ENCODE data around the gene FRS3. TPM values are rescaled to one million over a fixed set of nuclear protein-coding genes. Genes with fewer than 3 reads are reported as not detected.

The FRS3 gene, protein sequence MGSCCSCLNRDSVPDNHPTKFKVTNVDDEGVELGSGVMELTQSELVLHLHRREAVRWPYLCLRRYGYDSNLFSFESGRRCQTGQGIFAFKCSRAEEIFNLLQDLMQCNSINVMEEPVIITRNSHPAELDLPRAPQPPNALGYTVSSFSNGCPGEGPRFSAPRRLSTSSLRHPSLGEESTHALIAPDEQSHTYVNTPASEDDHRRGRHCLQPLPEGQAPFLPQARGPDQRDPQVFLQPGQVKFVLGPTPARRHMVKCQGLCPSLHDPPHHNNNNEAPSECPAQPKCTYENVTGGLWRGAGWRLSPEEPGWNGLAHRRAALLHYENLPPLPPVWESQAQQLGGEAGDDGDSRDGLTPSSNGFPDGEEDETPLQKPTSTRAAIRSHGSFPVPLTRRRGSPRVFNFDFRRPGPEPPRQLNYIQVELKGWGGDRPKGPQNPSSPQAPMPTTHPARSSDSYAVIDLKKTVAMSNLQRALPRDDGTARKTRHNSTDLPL
- 4.8 and 9.5 TPM in 2 replicates for total RNA-seq (2014; rRNA removed; shearing (Covaris generic); ENCODE audit: low replicate concordance)

DNA sequence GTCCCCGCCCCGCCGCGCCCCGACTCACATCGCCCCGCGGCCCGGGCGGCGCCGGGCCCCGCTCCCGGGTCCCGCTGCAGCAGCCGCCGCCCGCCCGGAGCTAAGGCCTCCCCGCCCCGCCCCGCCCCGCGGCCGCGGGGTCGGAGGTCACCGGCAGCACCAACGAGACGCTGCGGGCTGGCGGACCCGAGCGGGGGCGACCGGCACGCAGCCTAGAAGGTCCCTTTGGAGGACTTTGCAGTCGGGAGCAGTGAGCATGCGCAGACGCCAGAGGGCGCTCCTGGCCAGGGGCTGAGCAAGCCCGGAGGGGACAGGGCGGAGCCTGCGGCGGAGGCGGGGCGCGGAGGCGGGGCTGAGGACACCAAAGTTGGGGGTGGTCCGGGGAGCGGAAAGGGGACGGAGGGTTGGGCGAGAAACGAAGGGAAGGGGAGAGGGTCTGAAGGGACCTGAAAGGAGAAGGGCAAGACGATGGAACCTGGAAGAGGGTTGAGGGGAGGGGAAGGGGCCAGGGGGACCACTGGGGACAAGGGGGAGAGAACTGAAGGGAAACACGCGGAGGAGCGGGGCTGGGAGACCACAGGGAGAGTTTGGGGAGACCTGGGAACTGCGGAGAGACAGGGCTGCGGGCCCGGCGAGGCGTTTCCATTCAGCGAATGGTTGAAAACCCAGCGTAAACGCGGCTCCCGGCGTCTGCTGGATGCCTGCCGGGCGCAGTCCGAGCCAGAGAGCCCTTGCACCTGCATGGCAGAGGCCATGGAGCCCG is at the start of gene FRS3:
Gene FRS3 (minus strand): TSS at position 113 of the 763 bp plus-strand sequence. CDS start 2,913 bp downstream, outside the sequence.
- H3K9me3 ChIP-seq (ENCODE audit: low read length) = no peaks in the 10 kb centered on the region
- no peak within 1 kb of the TSS for H3K27ac ChIP-seq (ENCODE audit: low read length)
- peaks cover 36% of the 10 kb centered on the region for H3K4me1 ChIP-seq (ENCODE audit: low read length)
- peak within 1 kb of the TSS; percentile 94 for H3K9ac ChIP-seq (ENCODE audit: low read length)
- peak within 1 kb of the TSS; percentile 93 for H3K4me3 ChIP-seq (ENCODE audit: low read length)
- H3K9me2 ChIP-seq (replicated peaks; ENCODE audit: insufficient read depth, low read length) = no peaks in the 10 kb centered on the region
- H4K20me1 ChIP-seq (ENCODE audit: insufficient read depth, low read depth, low read length) = peaks cover 3% of the 10 kb centered on the region; the same call in 1 of the 2 replicates
- peaks cover 10% of the 10 kb centered on the region for H3K79me2 ChIP-seq (ENCODE audit: low read length)
- no peaks in the 10 kb centered on the region for H3K27me3 ChIP-seq (ENCODE audit: low read length)
- peak; percentile 99 for DNase-seq
- peak within 1 kb of the TSS; percentile 96 for H3K4me2 ChIP-seq (ENCODE audit: low read depth, low read length, poor library complexity, severe bottlenecking)
- H2AFZ ChIP-seq (ENCODE audit: low read length) = peak within 1 kb of the TSS; percentile 83
- H3K36me3 ChIP-seq (ENCODE audit: insufficient read depth, low read length) = no peaks in the 10 kb centered on the region

DNA sequence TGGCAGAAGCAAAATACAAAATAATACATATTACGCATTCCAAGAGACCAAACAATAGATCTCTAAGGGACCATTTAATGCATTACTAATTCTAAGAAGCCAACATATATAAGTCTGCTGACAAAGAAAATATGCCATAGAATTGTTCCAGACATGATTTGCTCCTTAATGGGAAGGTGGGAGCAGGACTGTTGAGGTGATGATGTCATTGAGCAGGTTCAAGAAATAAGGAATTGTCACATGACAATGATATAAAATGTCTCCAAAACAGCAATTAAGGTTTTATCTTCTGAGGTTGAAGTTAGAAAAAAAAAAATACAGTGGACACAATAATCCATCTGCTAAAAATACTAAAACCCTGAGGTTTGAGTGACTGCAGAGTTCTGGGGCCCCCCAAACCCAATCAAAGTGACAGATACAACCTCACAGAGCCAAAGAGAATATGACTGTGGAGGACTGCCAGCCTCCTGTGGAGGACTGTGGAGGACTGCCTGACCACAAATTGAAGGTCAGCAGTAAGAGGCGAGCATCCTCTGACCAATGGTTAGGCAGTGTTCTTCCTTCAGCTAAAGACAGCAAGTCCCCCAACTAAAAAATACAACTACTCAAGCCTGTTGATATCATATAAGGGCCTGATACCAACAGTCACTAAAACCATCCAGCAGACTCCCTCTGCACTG is 46.8 kb upstream of the FRS3 start:
- H3K4me2 ChIP-seq (ENCODE audit: low read depth, low read length, poor library complexity, severe bottlenecking) = no peak overlapping the region
- no peaks in the 10 kb centered on the region for H3K27me3 ChIP-seq (ENCODE audit: low read length)
- H3K79me2 ChIP-seq (ENCODE audit: low read length) = peaks cover 4% of the 10 kb centered on the region; the same call in 1 of the 2 replicates
- H4K20me1 ChIP-seq (ENCODE audit: insufficient read depth, low read depth, low read length) = no peaks in the 10 kb centered on the region
- no peaks in the 10 kb centered on the region for H3K9me2 ChIP-seq (replicated peaks; ENCODE audit: insufficient read depth, low read length)
- H3K9me3 ChIP-seq (ENCODE audit: low read length) = no peaks in the 10 kb centered on the region
- H3K4me1 ChIP-seq (ENCODE audit: low read length) = no peaks in the 10 kb centered on the region
- H3K9ac ChIP-seq (ENCODE audit: low read length) = no peak overlapping the region
- H2AFZ ChIP-seq (ENCODE audit: low read length) = no peak overlapping the region
- no peak for DNase-seq
- H3K27ac ChIP-seq (ENCODE audit: low read length) = no peak overlapping the region
- no peak overlapping the region for H3K4me3 ChIP-seq (ENCODE audit: low read length)
- H3K36me3 ChIP-seq (ENCODE audit: insufficient read depth, low read length) = no peaks in the 10 kb centered on the region

DNA sequence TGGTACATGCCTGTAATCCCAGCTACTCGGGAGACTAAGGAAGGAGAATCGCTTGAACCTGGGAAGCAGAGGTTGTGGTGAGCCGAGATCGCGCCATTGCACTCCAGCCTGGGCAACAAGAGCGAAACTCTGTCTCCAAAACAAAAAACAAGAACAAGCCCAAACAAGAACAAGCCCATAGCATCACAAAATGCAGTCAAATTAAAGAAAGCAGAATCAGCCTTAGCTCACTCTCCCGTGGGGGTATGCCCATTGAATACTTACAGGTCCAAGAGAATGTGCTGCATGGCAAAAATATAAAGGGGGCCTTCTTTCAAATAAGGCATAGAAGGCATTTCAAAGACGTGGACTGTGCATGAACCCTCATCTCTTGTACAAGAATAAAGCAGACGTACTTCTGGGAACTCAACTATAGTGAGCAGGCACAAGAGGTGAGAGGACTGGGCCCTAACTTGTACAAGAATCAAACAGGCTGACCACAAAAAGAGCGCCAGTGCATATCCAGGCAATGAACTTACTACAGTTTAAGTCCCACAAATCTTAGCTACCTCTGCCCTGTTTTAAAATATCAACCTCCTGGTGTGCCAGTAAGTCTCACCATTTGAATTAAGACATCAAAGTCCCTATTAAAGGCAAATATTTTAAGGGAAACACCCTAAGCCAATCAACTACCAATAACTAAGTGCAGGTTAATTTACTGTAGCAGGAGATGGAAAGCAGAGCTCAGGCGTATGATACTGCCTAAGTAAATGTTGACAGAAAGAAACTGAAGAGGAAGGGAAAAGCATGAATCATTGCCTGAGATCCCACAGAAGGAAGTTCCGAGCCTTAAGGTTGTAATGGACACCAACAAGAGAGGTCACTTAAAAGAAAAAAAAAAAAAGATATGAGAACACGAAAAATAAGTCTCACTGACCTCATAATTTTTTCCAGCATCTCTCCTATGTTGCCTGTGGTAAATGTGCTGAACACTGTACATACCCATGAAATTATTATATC is 45.2 kb upstream of the FRS3 start:
- Histone ChIP-seq H3K9me2 (replicated peaks; ENCODE audit: insufficient read depth, low read length) (no peaks in the 10 kb centered on the region), H3K79me2 (ENCODE audit: low read length) (peaks cover 4% of the 10 kb centered on the region; the same call in 1 of the 2 replicates), H3K27me3 (ENCODE audit: low read length) (no peaks in the 10 kb centered on the region), H3K27ac (ENCODE audit: low read length) (no peak overlapping the region), H3K9ac (ENCODE audit: low read length) (no peak overlapping the region), H3K4me3 (ENCODE audit: low read length) (no peak overlapping the region), H3K9me3 (ENCODE audit: low read length) (no peaks in the 10 kb centered on the region), H3K4me2 (ENCODE audit: low read depth, low read length, poor library complexity, severe bottlenecking) (no peak overlapping the region), H2AFZ (ENCODE audit: low read length) (no peak overlapping the region), H3K4me1 (ENCODE audit: low read length) (no peaks in the 10 kb centered on the region), H3K36me3 (ENCODE audit: insufficient read depth, low read length) (no peaks in the 10 kb centered on the region), H4K20me1 (ENCODE audit: insufficient read depth, low read depth, low read length) (no peaks in the 10 kb centered on the region)
- no peak for DNase-seq

DNA sequence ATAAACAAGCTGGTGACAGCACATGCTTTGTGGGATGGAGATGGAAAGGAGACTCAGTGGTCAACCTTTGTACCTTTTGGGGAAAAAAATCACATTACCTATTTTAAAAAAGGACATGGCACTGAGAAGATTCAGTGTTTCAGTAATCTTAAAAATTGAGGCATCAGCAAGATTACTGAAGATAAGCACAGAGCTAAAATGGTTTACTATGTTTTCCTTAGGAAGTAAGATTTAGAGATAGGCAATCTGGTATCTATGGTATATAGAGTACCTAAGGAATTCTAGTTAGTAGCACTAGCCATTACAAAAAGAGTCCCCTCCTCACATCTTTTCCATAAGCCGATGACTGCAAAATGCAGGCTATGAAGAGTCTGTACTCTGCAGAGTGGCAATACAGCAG is 43.5 kb upstream of the FRS3 start:
- Histone ChIP-seq H3K9me2 (replicated peaks; ENCODE audit: insufficient read depth, low read length) (no peaks in the 10 kb centered on the region), H3K4me3 (ENCODE audit: low read length) (no peak overlapping the region), H3K27ac (ENCODE audit: low read length) (no peak overlapping the region), H3K4me1 (ENCODE audit: low read length) (peaks cover 13% of the 10 kb centered on the region), H3K27me3 (ENCODE audit: low read length) (no peaks in the 10 kb centered on the region), H3K4me2 (ENCODE audit: low read depth, low read length, poor library complexity, severe bottlenecking) (no peak overlapping the region), H3K36me3 (ENCODE audit: insufficient read depth, low read length) (no peaks in the 10 kb centered on the region), H4K20me1 (ENCODE audit: insufficient read depth, low read depth, low read length) (no peaks in the 10 kb centered on the region), H3K9ac (ENCODE audit: low read length) (no peak overlapping the region), H3K79me2 (ENCODE audit: low read length) (0 out of 2 replicates have a peak, but pooled peaks cover 5% of the 10 kb centered on the region), H3K9me3 (ENCODE audit: low read length) (no peaks in the 10 kb centered on the region), H2AFZ (ENCODE audit: low read length) (no peak overlapping the region)
- DNase-seq = no peak

DNA sequence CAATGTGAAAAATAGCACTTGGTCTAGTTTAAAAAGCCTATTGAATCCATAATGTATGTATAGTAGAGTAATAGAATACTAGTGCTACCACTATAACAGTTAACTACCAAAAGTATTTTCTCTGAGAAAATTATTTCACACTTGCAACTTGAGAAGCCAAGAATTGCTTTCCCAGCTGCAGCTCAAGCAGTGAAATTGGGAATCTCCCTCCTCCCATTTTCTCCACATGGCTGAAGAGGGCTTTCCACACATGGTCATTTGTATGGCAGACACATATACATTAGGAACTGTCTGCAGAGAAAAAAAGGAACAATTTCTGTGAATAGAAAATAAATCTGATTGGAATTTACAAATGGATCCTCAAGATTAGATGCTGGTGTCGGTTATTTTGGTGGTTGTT is 42.3 kb upstream of the FRS3 start:
- no peak overlapping the region for H3K9ac ChIP-seq (ENCODE audit: low read length)
- no peak overlapping the region for H3K4me2 ChIP-seq (ENCODE audit: low read depth, low read length, poor library complexity, severe bottlenecking)
- no peaks in the 10 kb centered on the region for H3K36me3 ChIP-seq (ENCODE audit: insufficient read depth, low read length)
- H3K27me3 ChIP-seq (ENCODE audit: low read length) = no peaks in the 10 kb centered on the region
- H3K27ac ChIP-seq (ENCODE audit: low read length) = no peak overlapping the region
- 0 out of 2 replicates have a peak, but pooled peaks cover 5% of the 10 kb centered on the region for H3K79me2 ChIP-seq (ENCODE audit: low read length)
- no peak overlapping the region for H2AFZ ChIP-seq (ENCODE audit: low read length)
- peaks cover 13% of the 10 kb centered on the region for H3K4me1 ChIP-seq (ENCODE audit: low read length)
- no peaks in the 10 kb centered on the region for H3K9me2 ChIP-seq (replicated peaks; ENCODE audit: insufficient read depth, low read length)
- no peaks in the 10 kb centered on the region for H3K9me3 ChIP-seq (ENCODE audit: low read length)
- no peaks in the 10 kb centered on the region for H4K20me1 ChIP-seq (ENCODE audit: insufficient read depth, low read depth, low read length)
- H3K4me3 ChIP-seq (ENCODE audit: low read length) = no peak overlapping the region
- no peak for DNase-seq

DNA sequence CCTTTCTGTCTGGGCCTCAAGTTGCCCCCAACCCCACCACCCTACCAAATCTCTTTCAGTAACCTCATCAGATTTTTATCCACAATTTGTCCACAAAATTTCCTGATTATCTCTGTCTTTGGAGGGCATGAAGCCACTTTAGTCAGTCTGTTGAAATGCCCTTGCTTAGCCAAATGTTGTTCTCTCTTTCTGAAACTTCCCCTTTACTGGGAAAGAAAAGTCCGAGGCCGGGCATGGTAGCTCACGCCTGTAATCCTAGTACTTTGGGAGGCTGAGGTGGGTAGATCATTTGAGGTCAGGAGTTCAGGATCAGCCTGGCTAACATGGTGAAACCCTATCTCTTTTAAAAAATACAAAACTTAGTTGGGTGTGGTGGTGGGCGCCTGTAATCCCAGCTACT is 41.6 kb upstream of the FRS3 start:
- Histone ChIP-seq H3K4me1 (ENCODE audit: low read length) (peaks cover 13% of the 10 kb centered on the region), H3K27me3 (ENCODE audit: low read length) (no peaks in the 10 kb centered on the region), H3K79me2 (ENCODE audit: low read length) (0 out of 2 replicates have a peak, but pooled peaks cover 5% of the 10 kb centered on the region), H3K9me2 (replicated peaks; ENCODE audit: insufficient read depth, low read length) (no peaks in the 10 kb centered on the region), H3K9ac (ENCODE audit: low read length) (no peak overlapping the region), H3K4me2 (ENCODE audit: low read depth, low read length, poor library complexity, severe bottlenecking) (no peak overlapping the region), H3K27ac (ENCODE audit: low read length) (no peak overlapping the region), H3K9me3 (ENCODE audit: low read length) (no peaks in the 10 kb centered on the region), H3K4me3 (ENCODE audit: low read length) (no peak overlapping the region), H2AFZ (ENCODE audit: low read length) (no peak overlapping the region), H3K36me3 (ENCODE audit: insufficient read depth, low read length) (no peaks in the 10 kb centered on the region), H4K20me1 (ENCODE audit: insufficient read depth, low read depth, low read length) (no peaks in the 10 kb centered on the region)
- no peak for DNase-seq

DNA sequence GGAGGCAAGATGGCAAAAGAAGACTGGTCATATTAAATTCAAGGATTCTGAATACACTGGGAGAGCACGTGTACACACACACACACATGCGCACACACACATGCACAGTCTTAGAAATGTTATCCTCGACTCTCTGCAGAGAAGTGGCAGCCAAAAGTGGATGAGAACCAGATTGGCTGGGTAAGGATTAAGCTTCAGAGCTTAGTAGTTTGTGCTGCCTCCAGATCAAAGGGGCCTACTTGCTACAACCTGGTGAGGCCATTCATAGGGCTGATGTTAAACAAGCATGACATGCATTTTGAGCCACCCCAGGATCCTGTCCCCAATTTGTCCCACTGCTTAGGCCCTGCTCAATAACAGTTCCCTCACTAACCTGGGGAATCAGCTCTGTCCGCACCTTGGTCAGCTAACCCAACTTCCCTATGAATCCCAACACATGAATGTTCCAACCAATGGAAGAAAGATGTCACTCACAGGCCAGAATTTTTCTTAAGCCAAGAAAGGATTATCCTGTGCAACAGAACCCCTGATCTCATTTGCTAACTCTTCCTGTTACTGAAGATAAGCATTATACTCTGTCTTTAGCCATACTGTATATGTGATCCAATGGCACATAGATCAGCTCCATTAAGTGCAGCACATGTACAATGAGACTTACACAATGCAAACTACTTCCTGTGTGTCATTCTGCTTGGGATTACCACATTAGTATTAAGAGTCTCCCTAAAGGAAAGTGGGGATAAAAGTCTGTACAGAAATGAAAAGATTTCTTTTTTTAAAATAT is 38.8 kb upstream of the FRS3 start:
- Histone ChIP-seq H3K9me3 (ENCODE audit: low read length) (no peaks in the 10 kb centered on the region), H3K4me2 (ENCODE audit: low read depth, low read length, poor library complexity, severe bottlenecking) (no peak overlapping the region), H4K20me1 (ENCODE audit: insufficient read depth, low read depth, low read length) (no peaks in the 10 kb centered on the region), H3K4me3 (ENCODE audit: low read length) (no peak overlapping the region), H3K9ac (ENCODE audit: low read length) (no peak overlapping the region), H3K27me3 (ENCODE audit: low read length) (no peaks in the 10 kb centered on the region), H2AFZ (ENCODE audit: low read length) (no peak overlapping the region), H3K36me3 (ENCODE audit: insufficient read depth, low read length) (no peaks in the 10 kb centered on the region), H3K79me2 (ENCODE audit: low read length) (0 out of 2 replicates have a peak, but pooled peaks cover 5% of the 10 kb centered on the region), H3K4me1 (ENCODE audit: low read length) (peaks cover 29% of the 10 kb centered on the region), H3K9me2 (replicated peaks; ENCODE audit: insufficient read depth, low read length) (no peaks in the 10 kb centered on the region), H3K27ac (ENCODE audit: low read length) (no peak overlapping the region)
- DNase-seq = no peak

Data from Karpas-422 (cell line).